ENCODE data around the gene FAM114A1.

- no peak for TF ChIP-seq TAF1 (IDR thresholded peaks at IDR 0.05; ENCODE audit: low read depth, low read length)
- no peak for TF ChIP-seq POLR2AphosphoS5 (IDR thresholded peaks at IDR 0.05; ENCODE audit: low read depth, low read length)
- TF ChIP-seq POLR2A (IDR thresholded peaks at IDR 0.05; ENCODE audit: low read depth, low read length), result no peak
- TF ChIP-seq SPI1 (IDR thresholded peaks at IDR 0.05; ENCODE audit: low read depth, low read length), result no peak
- no peak for TF ChIP-seq PAX5 (IDR thresholded peaks at IDR 0.05; ENCODE audit: insufficient read depth, low read length, severe bottlenecking)
- TF ChIP-seq POU2F2 (IDR thresholded peaks at IDR 0.05; ENCODE audit: low read depth, low read length), result no peak
Measured at GRCh38 chr4:38920186-38920585, 52.6 kb downstream of the FAM114A1 start.

All from GM12891 (cell line).